Fibroblast of pulmonary artery (primary cell): Measurements from ENCODE around the gene PIK3R3.

ENCODE experiments used
- DNase-seq: peaks from one replicate; pipeline ENCODE4 v3.0.0-alpha.2; 2010; ENCODE audit warnings: low read depth
- H3K4me3 ChIP-seq: replicated peaks from 2 replicates; pipeline ENCODE4 v1.5.1; 2011; ENCODE audit warnings: low read depth, mild to moderate bottlenecking, control low read depth, low read length, moderate library complexity
- TF ChIP-seq, protein P1 (sequence below): IDR thresholded peaks from 2 replicates; pipeline ENCODE4 v1.5.1; 2011; ENCODE audit warnings: mild to moderate bottlenecking, control low read depth, low read length, inconsistent platforms; ENCODE audit errors: missing control alignments

Gene PIK3R3

DNA sequence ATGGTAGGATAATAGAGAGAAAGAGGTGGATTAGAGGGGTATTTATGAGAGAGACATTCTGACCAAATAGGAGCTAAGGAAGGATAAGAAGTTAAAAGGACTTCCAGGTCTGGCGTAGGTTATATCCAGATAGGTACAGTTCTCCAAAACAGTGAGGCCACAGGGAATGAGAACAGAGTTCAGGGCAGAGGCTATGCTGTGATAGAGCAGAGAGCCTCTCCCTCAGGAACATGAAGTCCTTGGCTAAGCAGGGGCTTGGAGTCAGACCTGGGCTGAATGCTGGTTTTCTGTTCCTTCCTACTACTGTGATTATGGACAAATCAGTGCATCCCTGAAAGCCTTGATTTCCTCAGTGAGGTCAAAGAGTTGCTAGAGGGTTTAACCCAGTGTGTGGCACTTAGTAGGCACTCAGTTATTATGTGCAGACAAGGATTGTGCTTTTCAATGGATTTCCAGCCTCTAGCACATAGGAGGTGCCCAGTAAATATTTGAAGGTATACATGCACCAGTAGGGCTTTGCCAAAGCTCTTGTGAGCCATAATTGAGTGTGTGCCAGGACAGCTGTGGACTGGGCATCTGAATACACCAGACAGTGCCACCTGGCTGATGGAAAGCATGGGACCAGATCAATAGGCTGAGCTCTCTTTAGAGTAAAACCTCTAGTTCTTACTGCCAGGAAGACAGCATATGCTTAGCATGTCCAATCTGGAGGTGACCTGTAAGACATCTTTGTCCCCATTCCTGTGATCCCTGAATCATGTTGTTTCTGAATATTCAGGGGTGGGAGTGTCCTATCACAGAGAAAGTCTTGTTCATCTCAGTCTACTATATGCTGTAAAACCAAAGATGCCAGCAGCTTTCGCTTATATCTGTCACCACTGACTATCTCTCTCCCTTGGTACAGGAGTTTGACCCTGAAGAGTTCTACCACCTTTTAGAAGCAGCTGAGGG, 111.1 kb downstream of the PIK3R3 start:
- TF ChIP-seq, protein P1, sequence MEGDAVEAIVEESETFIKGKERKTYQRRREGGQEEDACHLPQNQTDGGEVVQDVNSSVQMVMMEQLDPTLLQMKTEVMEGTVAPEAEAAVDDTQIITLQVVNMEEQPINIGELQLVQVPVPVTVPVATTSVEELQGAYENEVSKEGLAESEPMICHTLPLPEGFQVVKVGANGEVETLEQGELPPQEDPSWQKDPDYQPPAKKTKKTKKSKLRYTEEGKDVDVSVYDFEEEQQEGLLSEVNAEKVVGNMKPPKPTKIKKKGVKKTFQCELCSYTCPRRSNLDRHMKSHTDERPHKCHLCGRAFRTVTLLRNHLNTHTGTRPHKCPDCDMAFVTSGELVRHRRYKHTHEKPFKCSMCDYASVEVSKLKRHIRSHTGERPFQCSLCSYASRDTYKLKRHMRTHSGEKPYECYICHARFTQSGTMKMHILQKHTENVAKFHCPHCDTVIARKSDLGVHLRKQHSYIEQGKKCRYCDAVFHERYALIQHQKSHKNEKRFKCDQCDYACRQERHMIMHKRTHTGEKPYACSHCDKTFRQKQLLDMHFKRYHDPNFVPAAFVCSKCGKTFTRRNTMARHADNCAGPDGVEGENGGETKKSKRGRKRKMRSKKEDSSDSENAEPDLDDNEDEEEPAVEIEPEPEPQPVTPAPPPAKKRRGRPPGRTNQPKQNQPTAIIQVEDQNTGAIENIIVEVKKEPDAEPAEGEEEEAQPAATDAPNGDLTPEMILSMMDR: no peak
- no peak overlapping the region for H3K4me3 ChIP-seq
- no peak for DNase-seq

DNA sequence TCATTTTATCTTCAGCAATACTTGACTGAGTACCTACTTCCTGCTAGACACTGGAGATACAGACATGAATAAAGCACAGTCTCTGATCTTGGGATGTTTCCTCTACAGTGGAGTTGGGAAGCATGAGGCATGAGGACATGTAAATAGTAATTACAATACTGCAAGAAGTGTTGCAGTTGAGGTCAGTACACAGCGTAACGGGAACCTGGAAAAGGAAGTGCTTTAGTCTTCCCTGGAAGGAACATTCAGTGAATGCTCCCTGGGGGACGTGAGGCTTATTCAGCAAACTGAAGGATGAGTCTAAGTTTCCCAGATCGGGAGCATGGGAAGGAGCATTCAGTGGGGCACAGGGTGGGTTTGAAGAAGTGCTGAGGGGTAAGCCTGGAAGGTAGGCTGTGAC, 112.4 kb downstream of the PIK3R3 start:
- no peak for DNase-seq
- no peak overlapping the region for H3K4me3 ChIP-seq
- TF ChIP-seq, protein P1: no peak

DNA sequence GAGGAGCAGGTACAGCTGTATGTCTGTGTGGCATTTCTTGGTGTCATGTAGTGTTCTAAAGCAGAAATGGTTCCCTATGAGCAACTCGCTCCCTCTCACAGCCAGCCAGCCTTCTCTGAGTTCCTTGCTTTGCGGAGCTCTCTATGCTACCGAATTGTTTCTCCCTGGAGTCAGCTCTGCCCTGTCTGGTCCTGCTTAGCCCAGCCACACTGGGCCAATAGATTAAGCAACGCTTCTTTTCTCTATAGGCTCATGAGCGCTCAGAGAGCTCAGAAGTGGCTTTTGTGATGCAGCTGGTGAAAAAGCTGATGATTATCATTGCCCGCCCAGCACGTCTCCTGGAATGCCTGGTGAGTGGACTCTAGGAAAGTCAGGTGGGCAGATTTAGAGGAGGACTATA, 113.1 kb downstream of the PIK3R3 start:
- TF ChIP-seq, protein P1: no peak
- H3K4me3 ChIP-seq: no peak overlapping the region
- no peak for DNase-seq

DNA sequence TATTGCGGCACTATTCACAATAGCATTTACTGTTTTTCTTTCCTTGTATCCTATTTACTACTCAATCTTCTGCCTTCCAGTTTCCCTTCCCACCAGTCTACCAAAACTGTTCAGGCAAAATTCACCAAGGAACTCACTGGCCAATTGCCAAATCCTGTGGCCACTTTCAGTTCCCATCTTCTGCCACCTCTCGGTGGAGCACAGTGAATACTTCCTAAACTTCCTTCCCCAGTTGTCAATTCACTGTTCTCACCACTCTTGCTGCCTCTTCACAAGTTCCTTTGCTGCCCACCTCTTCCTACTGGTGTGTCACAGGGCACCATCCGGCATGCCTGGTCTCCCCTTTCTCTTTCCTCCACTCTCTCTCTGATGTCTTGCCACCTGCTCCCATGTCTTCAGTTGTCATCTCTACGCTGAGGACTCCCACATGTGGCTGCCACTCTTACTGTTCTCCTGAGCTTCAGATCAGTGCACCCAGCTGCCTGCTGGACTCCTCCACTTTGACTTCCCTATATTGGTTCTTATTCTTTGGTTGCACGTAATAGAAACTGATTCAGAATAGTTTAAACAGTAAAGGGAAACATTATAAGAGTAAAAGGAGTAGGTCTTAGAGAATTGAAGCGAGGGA, 114.4 kb downstream of the PIK3R3 start:
- H3K4me3 ChIP-seq: no peak overlapping the region
- TF ChIP-seq, protein P1: no peak
- DNase-seq: no peak

DNA sequence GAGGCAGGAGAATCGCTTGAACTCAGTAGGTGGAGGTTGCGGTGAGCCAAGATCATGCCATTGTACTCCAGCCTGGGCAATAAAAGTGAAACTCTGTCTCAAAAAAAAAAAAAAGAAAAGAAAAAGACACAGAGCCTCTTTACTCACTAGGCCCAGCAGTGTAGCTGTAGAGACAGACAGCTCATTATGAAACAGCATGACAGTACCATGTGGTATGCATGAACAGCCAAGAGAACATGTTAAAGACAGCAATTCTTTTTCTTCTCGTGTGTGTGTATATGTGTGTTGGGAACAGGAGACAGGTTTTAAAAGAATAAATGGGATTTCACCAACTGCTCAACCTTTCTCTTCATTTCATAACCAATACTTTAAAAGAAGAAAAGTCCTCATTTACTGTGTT, 118.8 kb downstream of the PIK3R3 start:
- TF ChIP-seq, protein P1: no peak
- DNase-seq: no peak
- no peak overlapping the region for H3K4me3 ChIP-seq

DNA sequence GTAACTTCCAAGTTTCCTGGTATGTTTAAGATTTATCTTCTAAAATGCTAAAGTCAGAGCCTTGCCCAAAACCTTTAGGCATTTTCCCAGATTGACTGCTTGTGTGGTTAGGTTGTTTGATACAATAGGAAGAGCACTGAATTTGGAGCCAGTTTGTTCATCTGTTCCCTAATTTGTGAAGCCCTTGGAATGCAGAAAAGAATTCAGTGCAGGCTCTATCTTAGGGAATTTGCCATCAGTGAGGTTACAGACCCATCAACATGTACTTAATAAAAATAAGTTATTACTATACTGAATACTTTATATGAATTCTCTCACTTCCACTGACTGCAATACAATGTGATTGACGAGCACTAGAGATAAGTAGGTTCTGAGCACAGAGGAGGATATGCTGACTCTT, 120.2 kb downstream of the PIK3R3 start:
- TF ChIP-seq, protein P1: no peak
- H3K4me3 ChIP-seq: no peak overlapping the region
- no peak for DNase-seq
